Large intestine (tissue), 3 donors: Measurements from ENCODE around the gene KCNJ4. TPM values are rescaled to one million over a fixed set of nuclear protein-coding genes. Genes with fewer than 3 reads are reported as not detected.
A peak's percentile ranks its signal among the peaks of the same experiment; 100 is the strongest.

Experiments
- DNase-seq, 2 donors: peaks; one replicate each; pipeline versions ENCODE4 v3.0.0 to v3.0.0-alpha.2; 2013
- H3K27ac ChIP-seq: one replicate; pipeline ENCODE4 v1.5.1; 2013; ENCODE audit warnings: low read length
- H3K27me3 ChIP-seq: 2 replicates; pipeline ENCODE4 v1.6.1; 2013; ENCODE audit warnings: low read length; ENCODE audit not compliant: control insufficient read depth, insufficient read depth
- H3K36me3 ChIP-seq: 2 replicates; pipeline ENCODE4 v1.6.1; 2013; ENCODE audit warnings: low read length; ENCODE audit not compliant: control insufficient read depth, insufficient read depth
- H3K4me1 ChIP-seq: one replicate; pipeline ENCODE4 v1.6.1; 2013; ENCODE audit warnings: low read length; ENCODE audit not compliant: control insufficient read depth, insufficient read depth
- H3K4me3 ChIP-seq: one replicate; pipeline ENCODE4 v1.5.1; 2013; ENCODE audit warnings: low read length
- H3K9me3 ChIP-seq: one replicate; pipeline ENCODE4 v1.6.1; 2013; ENCODE audit warnings: mild to moderate bottlenecking, low read depth, low read length, moderate library complexity; ENCODE audit not compliant: control insufficient read depth
- WGBS: methylation state at CpG from one replicate; pipeline ENCODE4 v1.1.5; 2013; ENCODE audit warnings: low lambda C conversion rate; ENCODE audit not compliant: insufficient coverage; 5-methylcytosine and 5-hydroxymethylcytosine counted together
- polyA plus RNA-seq: library from polyadenylated mRNA; unstranded; fragments of 120-200 nt; gene quantifications from one replicate; pipeline ENCODE4 v1.2.1, GENCODE V29; 2013

The KCNJ4 gene
- polyA plus RNA-seq, 1 donor, result 2.1 TPM

DNA sequence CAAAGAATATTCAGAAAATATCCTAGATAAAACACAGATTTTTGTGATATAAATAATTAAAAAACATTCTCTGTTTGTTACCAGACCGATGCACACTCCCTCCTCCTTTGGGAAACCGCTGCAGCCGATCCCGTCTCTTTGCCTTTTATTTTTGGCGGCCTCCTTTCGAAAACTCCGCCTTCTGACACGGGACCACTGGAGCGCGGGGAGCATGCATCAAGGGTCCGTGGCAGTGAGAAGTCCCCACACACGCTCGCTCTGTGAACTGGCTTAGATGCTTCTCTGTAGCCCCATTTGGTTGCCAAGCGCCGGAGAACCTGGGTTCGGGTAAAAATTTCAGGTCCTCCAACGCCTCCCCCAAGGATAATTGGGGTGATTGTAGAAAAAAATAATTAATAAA lies 34.1 kb upstream of the KCNJ4 start:
- Histone ChIP-seq H3K4me3 (no peak overlapping the region), H3K27ac (no peak overlapping the region), H3K4me1 (no peaks in the 10 kb centered on the region), H3K9me3 (no peaks in the 10 kb centered on the region), H3K27me3 (no peaks in the 10 kb centered on the region), H3K36me3 (peaks cover 89% of the 10 kb centered on the region)
- WGBS, result 100% methylated on average over 1 of the region's 17 CpGs
- DNase-seq, result no peak

DNA sequence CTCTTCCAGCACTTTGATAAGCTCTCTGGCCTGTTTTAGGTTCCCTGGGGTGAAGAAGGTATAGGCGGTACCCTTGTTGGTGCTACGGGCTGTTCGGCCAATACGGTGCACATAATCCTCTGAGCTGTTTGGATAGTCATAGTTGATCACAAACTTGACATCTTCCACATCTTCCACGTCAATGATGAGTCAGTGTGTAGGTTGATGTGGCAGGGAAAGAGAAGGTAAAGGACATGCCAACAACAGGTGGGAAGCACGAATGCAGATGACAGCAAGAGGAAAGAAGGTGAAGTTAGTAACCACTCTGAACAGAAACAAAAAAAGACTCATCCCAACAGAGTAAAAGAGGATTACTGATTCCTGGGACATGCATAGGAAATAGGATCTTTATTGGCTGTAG lies 32.9 kb upstream of the KCNJ4 start:
- Histone ChIP-seq H3K4me3 (no peak overlapping the region), H3K9me3 (no peaks in the 10 kb centered on the region), H3K36me3 (peaks cover 88% of the 10 kb centered on the region), H3K27ac (no peak overlapping the region), H3K4me1 (no peaks in the 10 kb centered on the region), H3K27me3 (no peaks in the 10 kb centered on the region)
- DNase-seq, result no peak
- WGBS, result 100% methylated on average over 1 of the region's 6 CpGs

GRCh38 chr22:38485783-38486182 lies 30.8 kb upstream of the KCNJ4 start:
- Histone ChIP-seq H3K27ac (no peak overlapping the region), H3K9me3 (no peaks in the 10 kb centered on the region), H3K4me1 (no peaks in the 10 kb centered on the region), H3K36me3 (peaks cover 87% of the 10 kb centered on the region), H3K4me3 (no peak overlapping the region), H3K27me3 (no peaks in the 10 kb centered on the region)
- WGBS, result 91% methylated on average over 2 of the region's 5 CpGs
- DNase-seq, result no peak

DNA sequence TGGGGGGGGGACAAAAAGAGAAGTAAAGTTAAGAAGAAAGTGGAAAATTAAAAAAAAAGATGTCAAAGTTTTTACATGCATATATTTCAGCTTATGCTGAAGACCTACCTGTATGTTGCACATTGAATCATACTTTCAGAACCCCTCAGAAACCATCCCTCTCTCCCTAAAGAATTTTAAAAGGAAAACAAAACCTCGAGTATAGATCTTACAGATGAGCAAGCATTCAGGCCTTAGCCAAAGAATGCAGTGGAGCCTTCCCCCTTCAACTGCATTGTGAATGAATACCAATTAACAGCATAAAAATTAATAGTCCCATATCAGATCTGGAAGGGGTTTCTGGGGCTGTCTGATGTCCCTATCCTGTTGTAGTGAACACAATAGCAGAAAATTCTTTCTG lies 29.2 kb upstream of the KCNJ4 start:
- Histone ChIP-seq H3K4me1 (no peaks in the 10 kb centered on the region), H3K36me3 (peaks cover 79% of the 10 kb centered on the region), H3K9me3 (no peaks in the 10 kb centered on the region), H3K27ac (no peak overlapping the region), H3K27me3 (no peaks in the 10 kb centered on the region), H3K4me3 (no peak overlapping the region)
- no peak for DNase-seq
- no CpG with 5 or more reads among the region's 1 CpG for WGBS

GRCh38 chr22:38482662-38483308 lies 27.8 kb upstream of the KCNJ4 start:
- Histone ChIP-seq H3K36me3 (peaks cover 72% of the 10 kb centered on the region), H3K4me3 (no peak overlapping the region), H3K27me3 (no peaks in the 10 kb centered on the region), H3K27ac (no peak overlapping the region), H3K9me3 (no peaks in the 10 kb centered on the region), H3K4me1 (peaks cover 4% of the 10 kb centered on the region)
- WGBS, result 100% methylated on average over 1 of the region's 6 CpGs
- DNase-seq, result no peak

GRCh38 chr22:38481871-38482332 lies 26.9 kb upstream of the KCNJ4 start:
- no peak overlapping the region for H3K4me3 ChIP-seq
- H3K4me1 ChIP-seq, result peaks cover 8% of the 10 kb centered on the region
- peaks cover 66% of the 10 kb centered on the region for H3K36me3 ChIP-seq
- H3K27ac ChIP-seq, result no peak overlapping the region
- no peaks in the 10 kb centered on the region for H3K9me3 ChIP-seq
- no CpG with 5 or more reads among the region's 8 CpGs for WGBS
- no peaks in the 10 kb centered on the region for H3K27me3 ChIP-seq
- DNase-seq, result no peak

DNA sequence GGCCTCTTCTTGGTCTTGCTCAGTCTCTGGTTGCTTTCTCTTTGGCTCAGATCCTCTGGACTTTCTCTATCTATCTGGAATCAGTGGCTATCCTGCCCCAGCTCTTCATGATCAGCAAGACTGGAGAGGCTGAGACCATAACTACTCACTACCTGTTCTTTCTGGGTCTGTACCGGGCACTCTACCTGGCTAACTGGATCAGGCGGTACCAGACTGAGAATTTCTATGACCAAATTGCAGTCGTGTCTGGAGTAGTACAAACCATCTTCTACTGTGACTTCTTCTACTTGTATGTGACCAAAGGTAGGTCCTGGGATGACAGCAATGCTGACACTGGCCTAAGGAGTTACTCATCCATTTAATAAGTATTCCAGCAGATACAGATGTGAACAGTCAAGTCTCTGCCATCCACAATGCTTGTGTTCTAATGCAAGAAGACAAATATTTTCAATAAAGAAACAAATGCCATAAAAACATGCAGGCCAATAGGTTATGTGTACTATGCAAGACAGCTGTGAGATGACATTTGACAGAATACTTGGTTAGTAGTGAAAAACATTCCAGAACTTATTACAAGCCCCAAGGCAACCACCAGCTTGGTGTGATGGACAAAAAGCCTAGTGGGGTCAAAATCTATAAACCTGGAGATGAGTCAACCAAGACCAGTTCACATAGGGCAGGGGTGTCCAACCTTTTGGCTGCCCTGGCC lies 26.3 kb upstream of the KCNJ4 start:
- WGBS, result no CpG with 5 or more reads among the region's 3 CpGs
- no peak for DNase-seq
- Histone ChIP-seq H3K9me3 (no peaks in the 10 kb centered on the region), H3K4me3 (no peak overlapping the region), H3K36me3 (peaks cover 62% of the 10 kb centered on the region), H3K4me1 (peaks cover 8% of the 10 kb centered on the region), H3K27me3 (no peaks in the 10 kb centered on the region), H3K27ac (no peak overlapping the region)

DNA sequence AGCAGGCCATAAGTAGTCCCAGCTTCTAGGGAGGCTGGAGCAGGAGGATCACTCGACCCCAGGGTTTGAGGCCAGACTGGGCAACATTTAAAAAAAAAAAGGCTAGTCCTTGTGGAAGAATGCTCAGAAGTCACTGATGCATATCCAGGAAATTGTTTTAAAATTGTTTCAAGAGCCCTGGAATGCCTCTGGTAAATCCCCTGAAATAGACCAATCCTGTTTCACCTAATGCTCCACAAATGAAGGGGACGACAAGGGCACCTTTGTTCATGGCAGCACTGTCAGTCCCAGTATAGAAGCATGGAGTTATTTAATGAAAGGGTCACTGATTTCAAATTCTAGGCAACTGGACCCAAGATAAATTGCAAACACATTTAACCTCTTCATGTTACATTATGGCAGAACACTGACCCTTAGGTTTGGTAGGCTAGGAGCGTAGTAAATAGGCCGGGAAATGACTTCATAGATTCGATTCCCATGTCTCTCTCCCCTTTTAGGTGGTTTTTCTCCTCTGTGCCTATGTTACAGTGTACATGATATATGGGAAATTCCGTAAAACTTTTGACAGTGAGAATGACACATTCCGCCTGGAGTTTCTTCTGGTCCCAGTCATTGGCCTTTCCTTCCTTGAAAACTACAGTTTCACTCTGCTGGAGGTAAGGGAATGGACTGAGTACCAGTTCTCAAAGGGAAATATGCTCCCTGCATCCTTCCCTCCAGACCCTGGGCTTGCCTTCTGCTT lies 24.3 kb upstream of the KCNJ4 start:
- no peaks in the 10 kb centered on the region for H3K27me3 ChIP-seq
- H3K4me3 ChIP-seq, result no peak overlapping the region
- no peak overlapping the region for H3K27ac ChIP-seq
- WGBS, result no CpG with 5 or more reads among the region's 7 CpGs
- DNase-seq, result no peak
- peaks cover 8% of the 10 kb centered on the region for H3K4me1 ChIP-seq
- peaks cover 47% of the 10 kb centered on the region for H3K36me3 ChIP-seq
- no peaks in the 10 kb centered on the region for H3K9me3 ChIP-seq

- DNase-seq, result peak in 1 of 2 donors; percentile 66
- no peak overlapping the region for H3K4me3 ChIP-seq
- H3K27me3 ChIP-seq, result no peaks in the 10 kb centered on the region
- H3K27ac ChIP-seq, result peak overlapping the region; percentile 42
- no CpG with 5 or more reads among the region's 1 CpG for WGBS
- peaks cover 8% of the 10 kb centered on the region for H3K4me1 ChIP-seq
- H3K9me3 ChIP-seq, result no peaks in the 10 kb centered on the region
- H3K36me3 ChIP-seq, result peaks cover 31% of the 10 kb centered on the region
Observed at GRCh38 chr22:38477585-38477984, 22.6 kb upstream of the KCNJ4 start.

DNA sequence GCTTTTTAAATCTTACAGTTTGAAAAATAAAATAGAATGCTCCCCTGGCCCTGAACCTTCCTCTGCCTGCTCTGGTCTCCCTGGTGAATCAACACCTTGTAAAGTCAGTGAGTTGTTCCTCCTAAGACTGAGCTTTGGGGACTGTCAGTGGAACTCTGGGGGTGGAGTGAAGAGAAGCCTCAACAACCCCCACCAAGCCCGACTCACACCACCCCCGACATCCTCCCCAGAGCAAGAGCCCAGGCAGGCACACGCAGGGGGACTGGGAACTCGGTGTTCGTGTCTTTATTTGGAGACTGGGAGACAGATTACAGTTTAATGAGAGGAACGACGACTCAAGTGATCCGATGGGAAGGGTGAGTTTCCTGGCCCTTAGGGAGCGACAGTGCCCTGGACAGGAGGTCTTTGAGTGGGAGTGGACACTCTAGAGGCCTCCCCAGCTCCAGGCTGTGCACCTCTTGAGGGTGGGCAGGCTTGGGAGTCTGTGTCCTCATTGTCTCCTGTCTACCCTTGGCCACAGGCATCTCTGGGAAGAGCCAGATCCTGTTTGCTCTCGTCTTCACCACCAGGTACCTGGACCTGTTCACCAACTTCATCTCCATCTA lies 19.1 kb upstream of the KCNJ4 start:
- H3K4me3 ChIP-seq, result no peak overlapping the region
- no CpG with 5 or more reads among the region's 10 CpGs for WGBS
- H3K27me3 ChIP-seq, result no peaks in the 10 kb centered on the region
- peaks cover 8% of the 10 kb centered on the region for H3K36me3 ChIP-seq
- no peaks in the 10 kb centered on the region for H3K9me3 ChIP-seq
- H3K4me1 ChIP-seq, result peaks cover 8% of the 10 kb centered on the region
- DNase-seq, result no peak
- no peak overlapping the region for H3K27ac ChIP-seq
